ENCODE results near the gene OR8S1. TPM values are rescaled to one million over a fixed set of nuclear protein-coding genes. Genes with fewer than 3 reads are reported as not detected.
"Not testable (repeated sequence)": the region's sequence is repeated elsewhere in the genome, so short reads cannot be mapped to it uniquely, and the experiment has no call there.

Gene OR8S1
- total RNA-seq, 1 donor from 2014 or later, result not detected

DNA sequence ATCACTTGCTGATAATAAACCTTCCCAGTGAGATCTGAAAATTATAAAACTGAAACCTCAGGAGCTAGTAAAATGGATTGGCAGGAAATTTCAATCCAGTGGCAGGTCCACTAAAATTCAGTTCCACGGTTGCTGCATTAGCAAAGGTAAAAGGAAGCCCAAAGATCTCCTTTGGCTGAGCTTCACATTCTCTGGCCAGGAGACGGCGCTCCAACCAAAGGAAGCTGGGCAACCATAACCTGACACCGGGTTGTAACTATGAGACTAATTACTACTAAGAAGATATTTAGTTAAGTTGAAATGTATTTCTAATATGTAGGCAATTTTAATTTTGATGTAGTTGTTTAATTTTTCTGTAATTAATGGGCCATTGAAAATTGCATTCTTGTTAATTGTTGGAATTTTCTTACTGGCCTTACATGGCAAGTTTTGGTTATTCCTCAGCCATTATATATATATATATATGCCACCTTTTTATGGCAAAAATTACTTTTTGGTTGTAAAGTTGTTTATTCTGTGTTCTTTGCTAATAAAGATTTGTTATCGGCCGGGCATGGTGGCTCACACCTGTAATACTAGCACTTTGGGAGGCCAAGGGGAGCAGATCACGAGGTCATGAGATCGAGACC lies 17.0 kb downstream of the OR8S1 start:
- H3K36me3 Mint-ChIP-seq (ENCODE audit: insufficient read depth), result no peaks in the 10 kb centered on the region
- no peak for DNase-seq (ENCODE audit: low spot score, unreplicated experiment)
- no peak overlapping the region for H3K27ac Mint-ChIP-seq
- H3K27me3 Mint-ChIP-seq, result peaks cover 6% of the 10 kb centered on the region
- H3K4me3 Mint-ChIP-seq (ENCODE audit: low read depth), result no peak overlapping the region
- H3K4me1 Mint-ChIP-seq (ENCODE audit: low read depth), result no peaks in the 10 kb centered on the region
- TF ChIP-seq, protein P1, sequence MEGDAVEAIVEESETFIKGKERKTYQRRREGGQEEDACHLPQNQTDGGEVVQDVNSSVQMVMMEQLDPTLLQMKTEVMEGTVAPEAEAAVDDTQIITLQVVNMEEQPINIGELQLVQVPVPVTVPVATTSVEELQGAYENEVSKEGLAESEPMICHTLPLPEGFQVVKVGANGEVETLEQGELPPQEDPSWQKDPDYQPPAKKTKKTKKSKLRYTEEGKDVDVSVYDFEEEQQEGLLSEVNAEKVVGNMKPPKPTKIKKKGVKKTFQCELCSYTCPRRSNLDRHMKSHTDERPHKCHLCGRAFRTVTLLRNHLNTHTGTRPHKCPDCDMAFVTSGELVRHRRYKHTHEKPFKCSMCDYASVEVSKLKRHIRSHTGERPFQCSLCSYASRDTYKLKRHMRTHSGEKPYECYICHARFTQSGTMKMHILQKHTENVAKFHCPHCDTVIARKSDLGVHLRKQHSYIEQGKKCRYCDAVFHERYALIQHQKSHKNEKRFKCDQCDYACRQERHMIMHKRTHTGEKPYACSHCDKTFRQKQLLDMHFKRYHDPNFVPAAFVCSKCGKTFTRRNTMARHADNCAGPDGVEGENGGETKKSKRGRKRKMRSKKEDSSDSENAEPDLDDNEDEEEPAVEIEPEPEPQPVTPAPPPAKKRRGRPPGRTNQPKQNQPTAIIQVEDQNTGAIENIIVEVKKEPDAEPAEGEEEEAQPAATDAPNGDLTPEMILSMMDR (IDR thresholded peaks at IDR 0.05; ENCODE audit: unreplicated experiment), result peak; percentile 58
- H3K9me3 Mint-ChIP-seq (ENCODE audit: low read depth), result no peaks in the 10 kb centered on the region

DNA sequence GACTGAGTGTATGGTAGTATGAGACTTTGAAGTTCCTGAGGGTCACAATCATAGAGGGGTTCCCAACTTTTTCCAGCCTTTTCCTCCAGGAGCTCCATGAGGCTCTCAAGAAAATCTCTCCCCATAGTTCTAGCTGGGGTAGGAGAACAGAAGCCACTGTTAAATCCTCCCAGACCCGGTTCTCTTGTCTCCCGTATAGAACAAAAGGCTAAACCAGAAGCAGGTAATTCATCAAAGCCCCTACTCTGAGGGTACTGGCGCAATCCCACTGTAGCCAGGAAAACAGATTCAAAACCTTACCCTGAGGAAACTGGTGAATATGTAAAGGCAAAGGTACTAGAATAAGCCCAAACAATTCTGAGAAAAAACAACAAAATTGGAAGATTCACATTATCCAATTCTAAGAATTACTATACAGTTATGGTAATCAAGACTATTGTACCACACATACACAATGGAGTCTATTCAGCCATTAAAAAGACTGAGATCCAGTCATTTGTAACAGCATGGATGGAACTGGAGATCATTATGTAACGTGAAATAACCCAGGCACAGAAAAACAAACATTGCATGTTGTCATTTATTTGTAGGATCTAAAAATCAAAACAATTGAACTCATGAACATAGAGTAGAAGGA lies 20.5 kb downstream of the OR8S1 start:
- Mint-ChIP-seq H3K4me3 (ENCODE audit: low read depth) (no peak overlapping the region), H3K9me3 (ENCODE audit: low read depth) (peaks cover 5% of the 10 kb centered on the region), H3K4me1 (ENCODE audit: low read depth) (no peaks in the 10 kb centered on the region), H3K27me3 (peaks cover 6% of the 10 kb centered on the region), H3K27ac (no peak overlapping the region), H3K36me3 (ENCODE audit: insufficient read depth) (no peaks in the 10 kb centered on the region)
- DNase-seq (ENCODE audit: low spot score, unreplicated experiment), result no peak
- TF ChIP-seq, protein P1 (IDR thresholded peaks at IDR 0.05; ENCODE audit: unreplicated experiment), result no peak

DNA sequence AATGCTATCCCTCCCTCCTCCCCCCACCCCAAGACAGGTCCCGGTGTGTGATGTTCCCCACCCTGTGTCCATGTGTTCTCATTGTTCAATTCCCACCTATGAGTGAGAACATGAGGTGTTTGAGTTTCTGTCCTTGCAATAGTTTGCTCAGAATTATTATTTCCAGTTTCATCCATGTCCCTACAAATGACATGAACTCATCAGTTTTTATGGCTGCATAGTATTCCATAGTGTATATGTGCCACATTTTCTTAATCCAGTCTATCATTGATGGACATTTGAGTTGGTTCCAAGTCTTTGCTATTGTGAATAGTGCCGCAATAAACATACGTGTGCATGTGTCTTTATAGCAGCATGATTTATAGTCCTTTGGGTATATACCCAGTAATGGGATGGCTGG lies 21.6 kb downstream of the OR8S1 start:
- H3K27me3 Mint-ChIP-seq; H3K9me3 Mint-ChIP-seq (ENCODE audit: low read depth); H3K4me1 Mint-ChIP-seq (ENCODE audit: low read depth); H3K27ac Mint-ChIP-seq; H3K36me3 Mint-ChIP-seq (ENCODE audit: insufficient read depth); H3K4me3 Mint-ChIP-seq (ENCODE audit: low read depth); DNase-seq (ENCODE audit: low spot score, unreplicated experiment): not testable (repeated sequence)

GRCh38 chr12:48551636-48552035 lies 26.2 kb downstream of the OR8S1 start:
- DNase-seq (ENCODE audit: low spot score, unreplicated experiment); H3K27ac Mint-ChIP-seq; H3K9me3 Mint-ChIP-seq (ENCODE audit: low read depth); H3K4me3 Mint-ChIP-seq (ENCODE audit: low read depth); H3K27me3 Mint-ChIP-seq; H3K36me3 Mint-ChIP-seq (ENCODE audit: insufficient read depth); H3K4me1 Mint-ChIP-seq (ENCODE audit: low read depth): not testable (repeated sequence)

DNA sequence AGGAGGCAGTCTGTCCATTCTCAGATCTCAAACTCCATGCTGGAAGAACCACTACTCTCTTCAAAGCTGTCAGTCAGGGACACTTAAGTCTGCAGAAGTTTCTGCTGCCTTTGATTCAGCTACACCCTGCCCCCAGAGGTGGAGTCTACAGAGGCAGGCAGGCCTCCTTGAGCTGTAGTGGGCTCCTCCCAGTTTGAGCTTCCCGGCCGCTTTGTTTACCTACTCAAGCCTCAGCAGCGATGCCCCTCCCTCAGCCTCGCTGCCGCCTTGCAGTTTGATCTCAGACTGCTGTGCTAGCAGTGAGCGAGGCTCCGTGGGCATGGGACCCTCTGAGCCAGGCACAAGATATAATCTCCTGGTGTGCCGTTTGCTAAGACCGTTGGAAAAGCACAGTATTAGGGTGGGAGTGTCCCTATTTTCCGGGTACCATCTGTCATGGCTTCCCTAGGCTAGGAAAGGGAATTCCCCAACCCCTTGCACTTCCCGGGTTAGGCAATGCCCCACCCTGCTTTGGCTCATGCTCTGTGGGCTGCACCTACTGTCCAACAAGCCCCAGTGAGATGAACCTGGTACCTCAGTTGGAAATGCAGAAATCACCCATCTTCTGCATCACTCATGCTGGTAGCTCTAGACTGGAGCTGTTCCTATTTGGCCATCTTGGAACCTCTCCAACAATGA lies 28.4 kb downstream of the OR8S1 start:
- DNase-seq (ENCODE audit: low spot score, unreplicated experiment), result peak; percentile 11
- H3K27me3 Mint-ChIP-seq; H3K36me3 Mint-ChIP-seq (ENCODE audit: insufficient read depth); H3K9me3 Mint-ChIP-seq (ENCODE audit: low read depth); H3K4me3 Mint-ChIP-seq (ENCODE audit: low read depth); H3K4me1 Mint-ChIP-seq (ENCODE audit: low read depth); H3K27ac Mint-ChIP-seq: not testable (repeated sequence)

- Mint-ChIP-seq H3K9me3 (ENCODE audit: low read depth) (peaks cover 2% of the 10 kb centered on the region), H3K27ac (no peak overlapping the region), H3K4me1 (ENCODE audit: low read depth) (no peaks in the 10 kb centered on the region), H3K36me3 (ENCODE audit: insufficient read depth) (no peaks in the 10 kb centered on the region), H3K27me3 (no peaks in the 10 kb centered on the region), H3K4me3 (ENCODE audit: low read depth) (no peak overlapping the region)
- no peak for DNase-seq (ENCODE audit: low spot score, unreplicated experiment)
- TF ChIP-seq, protein P1 (IDR thresholded peaks at IDR 0.05; ENCODE audit: unreplicated experiment), result no peak
Observed at GRCh38 chr12:48556631-48557030, 31.2 kb downstream of the OR8S1 start.
